Astrocyte of the spinal cord (primary cell): ENCODE results near the gene SMIM29.
"Not testable (repeated sequence)": the region's sequence is repeated elsewhere in the genome, so short reads cannot be mapped to it uniquely, and the experiment has no call there.

Experiments used
- DNase-seq: peaks from one replicate; pipeline ENCODE4 v3.0.0; 2011; ENCODE audit warnings: low read depth, low spot score
- H3K4me3 ChIP-seq: 2 replicates; pipeline ENCODE4 v1.5.1; 2011; ENCODE audit warnings: low read depth, mild to moderate bottlenecking, low read length, moderate library complexity
- CTCF ChIP-seq: IDR thresholded peaks from 2 replicates; pipeline ENCODE4 v1.5.1; 2012; ENCODE audit warnings: low read depth, mild to moderate bottlenecking, low read length, inconsistent platforms
- in situ Hi-C: cut with HindIII; loops from 2 replicates; pipeline ENCODE4 v1.10.0; 2017; ENCODE audit warnings: low sequenced_read_pairs

SMIM29 gene

GRCh38 chr6:34276191-34276590 lies 27.4 kb upstream of the SMIM29 start:
- no peak for TF ChIP-seq CTCF
- in situ Hi-C loops, result no loop called here
- no peak for DNase-seq
- H3K4me3 ChIP-seq, result no peak overlapping the region

- DNase-seq, result no peak
- in situ Hi-C loops, result no loop called here
- TF ChIP-seq CTCF, result no peak
- no peak overlapping the region for H3K4me3 ChIP-seq
These were observed 26.5 kb upstream of the SMIM29 start for GRCh38 chr6:34275128-34275804.

GRCh38 chr6:34274129-34274528 lies 25.3 kb upstream of the SMIM29 start:
- no peak for TF ChIP-seq CTCF
- no peak for DNase-seq
- in situ Hi-C loops, result no loop called here
- H3K4me3 ChIP-seq, result no peak overlapping the region

- no peak for TF ChIP-seq CTCF
- in situ Hi-C loops, result no loop called here
- DNase-seq, result peak; percentile 5
- no peak overlapping the region for H3K4me3 ChIP-seq
These were observed 24.5 kb upstream of the SMIM29 start for GRCh38 chr6:34273242-34273805.

- H3K4me3 ChIP-seq, result no peak overlapping the region
- no peak for DNase-seq
- in situ Hi-C loops, result no loop called here
- TF ChIP-seq CTCF, result no peak
These were observed 23.5 kb upstream of the SMIM29 start for GRCh38 chr6:34272013-34272926.

- DNase-seq, in situ Hi-C loops, H3K4me3 ChIP-seq: not testable (repeated sequence)
These were observed 21.0 kb upstream of the SMIM29 start for GRCh38 chr6:34269658-34270341.

- H3K4me3 ChIP-seq, in situ Hi-C loops, DNase-seq: not testable (repeated sequence)
These were observed 20.3 kb upstream of the SMIM29 start for GRCh38 chr6:34269132-34269531.
